Prostate gland (tissue), 2 donors: Measurements from ENCODE around the gene SNAI3.

ENCODE experiments used
- POLR2A ChIP-seq: fragments of 450-650 bp; IDR thresholded peaks from one replicate; pipeline ENCODE4 v1.6.1; 2016; ENCODE audit warnings: antibody characterized with exemption, mild to moderate bottlenecking
- POLR2AphosphoS5 ChIP-seq: sonication (generic); formaldehyde crosslinking; IDR thresholded peaks from one replicate; pipeline ENCODE4 v1.6.1; 2017; ENCODE audit warnings: antibody characterized with exemption
- TF ChIP-seq, protein P1 (sequence below), 4 experiments: fragments of 200-600 bp in 2 of 4; fragments of 450-650 bp in 2 of 4; sonication (generic) in 2 of 4; IDR thresholded peaks; 1 replicate in 3 of 4; 2 replicates in 1 of 4; pipeline ENCODE4 v1.5.1; 2016 to 2019; ENCODE audit warnings: antibody characterized with exemption in 4 of 4, mild to moderate bottlenecking in 2 of 4, moderate library complexity in 2 of 4

DNA sequence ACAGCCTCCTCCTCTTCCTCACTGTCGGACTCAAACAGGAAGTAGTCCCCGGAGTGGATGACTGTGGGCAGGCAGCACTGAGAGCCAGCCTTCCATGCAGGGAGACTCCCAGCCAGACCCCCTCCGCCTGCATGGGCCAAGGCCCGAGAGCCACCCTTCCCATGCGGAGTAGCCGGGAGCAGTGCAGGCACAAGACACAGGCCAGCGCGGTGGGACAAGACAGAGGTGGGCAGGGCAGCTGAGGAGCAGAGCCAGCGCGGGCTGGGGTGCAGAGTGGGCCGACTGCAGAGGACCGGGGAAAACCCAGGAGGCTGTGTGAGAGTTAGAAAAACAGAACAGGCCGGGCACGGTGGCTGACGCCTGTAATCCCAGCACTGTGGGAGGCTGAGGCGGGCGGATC, 37.6 kb upstream of the SNAI3 start:
- no peak for TF ChIP-seq POLR2AphosphoS5
- TF ChIP-seq POLR2A: no peak
- TF ChIP-seq, protein P1, sequence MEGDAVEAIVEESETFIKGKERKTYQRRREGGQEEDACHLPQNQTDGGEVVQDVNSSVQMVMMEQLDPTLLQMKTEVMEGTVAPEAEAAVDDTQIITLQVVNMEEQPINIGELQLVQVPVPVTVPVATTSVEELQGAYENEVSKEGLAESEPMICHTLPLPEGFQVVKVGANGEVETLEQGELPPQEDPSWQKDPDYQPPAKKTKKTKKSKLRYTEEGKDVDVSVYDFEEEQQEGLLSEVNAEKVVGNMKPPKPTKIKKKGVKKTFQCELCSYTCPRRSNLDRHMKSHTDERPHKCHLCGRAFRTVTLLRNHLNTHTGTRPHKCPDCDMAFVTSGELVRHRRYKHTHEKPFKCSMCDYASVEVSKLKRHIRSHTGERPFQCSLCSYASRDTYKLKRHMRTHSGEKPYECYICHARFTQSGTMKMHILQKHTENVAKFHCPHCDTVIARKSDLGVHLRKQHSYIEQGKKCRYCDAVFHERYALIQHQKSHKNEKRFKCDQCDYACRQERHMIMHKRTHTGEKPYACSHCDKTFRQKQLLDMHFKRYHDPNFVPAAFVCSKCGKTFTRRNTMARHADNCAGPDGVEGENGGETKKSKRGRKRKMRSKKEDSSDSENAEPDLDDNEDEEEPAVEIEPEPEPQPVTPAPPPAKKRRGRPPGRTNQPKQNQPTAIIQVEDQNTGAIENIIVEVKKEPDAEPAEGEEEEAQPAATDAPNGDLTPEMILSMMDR (IDR thresholded peaks at IDR 0.05): no peak
